Sigmoid colon (tissue), 7 donors: ENCODE data around the gene RXFP3. TPM values are rescaled to one million over a fixed set of nuclear protein-coding genes. Genes with fewer than 3 reads are reported as not detected.

ENCODE experiments used
- DNase-seq: peaks from one replicate; pipeline ENCODE4 v3.0.0-alpha.2; 2019
- H3K27ac ChIP-seq, 4 donors: fragments of 200-600 bp; sonication (generic); one replicate each; pipeline ENCODE4 v1.5.1; 2016 to 2019; ENCODE audit warnings: mild to moderate bottlenecking in 1 of 4
- H3K27me3 ChIP-seq, 3 donors: fragments of 200-600 bp; sonication (generic); one replicate each; pipeline ENCODE4 v1.5.1; 2019; ENCODE audit warnings: mild to moderate bottlenecking in 1 of 3
- H3K36me3 ChIP-seq, 4 donors: fragments of 200-600 bp; sonication (generic); one replicate each; pipeline ENCODE4 v1.5.1; 2016 to 2019
- H3K4me1 ChIP-seq, 4 donors: fragments of 200-600 bp; sonication (generic); one replicate each; pipeline ENCODE4 v1.5.1; 2017 to 2019
- H3K4me3 ChIP-seq, 4 donors: fragments of 200-600 bp; sonication (generic); one replicate each; pipeline ENCODE4 v1.5.1; 2017 to 2019; ENCODE audit warnings: mild to moderate bottlenecking in 2 of 4, moderate library complexity in 1 of 4
- H3K9me3 ChIP-seq, 4 donors: fragments of 200-600 bp in 3 of 4; sonication (generic) in 3 of 4; one replicate each; pipeline versions ENCODE4 v1.5.1 to v1.6.1; 2013 to 2019
- EP300 ChIP-seq, 4 donors: sonication (generic); formaldehyde crosslinking; IDR thresholded peaks; one replicate each; pipeline ENCODE4 v1.6.1; 2017; ENCODE audit warnings: antibody characterized with exemption in 4 of 4
- POLR2A ChIP-seq, 2 donors: fragments of 450-650 bp; IDR thresholded peaks; one replicate each; pipeline ENCODE4 v1.6.1; 2016; ENCODE audit warnings: antibody characterized with exemption in 2 of 2, mild to moderate bottlenecking in 2 of 2, moderate library complexity in 2 of 2
- POLR2AphosphoS5 ChIP-seq, 4 donors: sonication (generic); formaldehyde crosslinking; IDR thresholded peaks; one replicate each; pipeline ENCODE4 v1.6.1; 2017; ENCODE audit warnings: antibody characterized with exemption in 4 of 4
- WGBS, 2 donors: extraction: QIAGEN DNeasy Blood & Tissue Kit; methylation state at CpG; one replicate each; pipeline ENCODE4 v1.1.7; 2013; 5-methylcytosine and 5-hydroxymethylcytosine counted together
- intact Hi-C: fragments of 100-400 bp; cut with DNase I; formaldehyde crosslinking; loops from one replicate; pipeline ENCODE4 v1.15.1; 2023
- polyA plus RNA-seq, 3 donors: library from polyadenylated mRNA; stranded (reverse); fragments of 200-250 nt; gene quantifications; one replicate each; pipeline ENCODE4 v1.2.3, GENCODE V29; 2013
- total RNA-seq, 4 donors: library from RNA; depleted of rRNA; stranded (reverse); fragments of >200 nt; gene quantifications; one replicate each; pipeline ENCODE4 v1.1.0, GENCODE V29; 2016
- TF ChIP-seq, protein P1 (sequence below), 4 experiments: fragments of 450-650 bp in 3 of 4; fragments of 200-600 bp in 1 of 4; IDR thresholded peaks; one replicate each; pipeline ENCODE4 v1.5.1; 2016 to 2019; ENCODE audit warnings: antibody characterized with exemption in 4 of 4, mild to moderate bottlenecking in 3 of 4, moderate library complexity in 2 of 4
- donor health status: healthy with polysubstance abuse.
- donor health status: Bipolar disorder and iron deficiency.
- donor health status: healthy.

The RXFP3 gene
- total and polyA plus RNA-seq, 7 donors, result not detected

GRCh38 chr5:33938507-33938796 lies 2.3 kb downstream of the RXFP3 start:
- WGBS, 2 donors, result 22 to 42% methylated on average over 14 of the region's 14 CpGs
- Histone ChIP-seq H3K4me1 (peaks cover 0 to 19% (median 13%) of the 10 kb centered on the region in 4 donors), H3K27me3 (peaks cover 21 to 57% (median 43%) of the 10 kb centered on the region in 3 donors)

GRCh38 chr5:33938881-33939280 lies 2.7 kb downstream of the RXFP3 start:
- Histone ChIP-seq H3K4me1 (peaks cover 0 to 19% (median 13%) of the 10 kb centered on the region in 4 donors), H3K36me3 (no peaks in the 10 kb centered on the region), H3K27ac (no peak overlapping the region), H3K9me3 (no peaks in the 10 kb centered on the region), H3K4me3 (no peak overlapping the region), H3K27me3 (peaks cover 21 to 57% (median 43%) of the 10 kb centered on the region in 3 donors)
- WGBS, 2 donors, result 14 to 39% methylated on average over 15 of the region's 15 CpGs
- DNase-seq, result no peak
- intact Hi-C loops, result loop anchor here (5.0 to 10.0 kb wide), 2 partner anchors 284 to 502 kb away; no protein-coding TSS in a partner anchor
- TF ChIP-seq POLR2A (IDR thresholded peaks at IDR 0.05) (no peak), POLR2AphosphoS5 (IDR thresholded peaks at IDR 0.05) (no peak), EP300 (IDR thresholded peaks at IDR 0.05) (no peak)
- TF ChIP-seq, protein P1, sequence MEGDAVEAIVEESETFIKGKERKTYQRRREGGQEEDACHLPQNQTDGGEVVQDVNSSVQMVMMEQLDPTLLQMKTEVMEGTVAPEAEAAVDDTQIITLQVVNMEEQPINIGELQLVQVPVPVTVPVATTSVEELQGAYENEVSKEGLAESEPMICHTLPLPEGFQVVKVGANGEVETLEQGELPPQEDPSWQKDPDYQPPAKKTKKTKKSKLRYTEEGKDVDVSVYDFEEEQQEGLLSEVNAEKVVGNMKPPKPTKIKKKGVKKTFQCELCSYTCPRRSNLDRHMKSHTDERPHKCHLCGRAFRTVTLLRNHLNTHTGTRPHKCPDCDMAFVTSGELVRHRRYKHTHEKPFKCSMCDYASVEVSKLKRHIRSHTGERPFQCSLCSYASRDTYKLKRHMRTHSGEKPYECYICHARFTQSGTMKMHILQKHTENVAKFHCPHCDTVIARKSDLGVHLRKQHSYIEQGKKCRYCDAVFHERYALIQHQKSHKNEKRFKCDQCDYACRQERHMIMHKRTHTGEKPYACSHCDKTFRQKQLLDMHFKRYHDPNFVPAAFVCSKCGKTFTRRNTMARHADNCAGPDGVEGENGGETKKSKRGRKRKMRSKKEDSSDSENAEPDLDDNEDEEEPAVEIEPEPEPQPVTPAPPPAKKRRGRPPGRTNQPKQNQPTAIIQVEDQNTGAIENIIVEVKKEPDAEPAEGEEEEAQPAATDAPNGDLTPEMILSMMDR (IDR thresholded peaks at IDR 0.05), result no peak

More at GRCh38 chr5:33938507-33938796, 2.3 kb downstream of the RXFP3 start:
- intact Hi-C loops, result loop anchor here (5.0 to 10.0 kb wide), 2 partner anchors 284 to 501 kb away; no protein-coding TSS in a partner anchor
- no peak for DNase-seq
- H3K4me3 ChIP-seq, result no peak overlapping the region
- no peaks in the 10 kb centered on the region for H3K9me3 ChIP-seq
- no peak for TF ChIP-seq POLR2AphosphoS5 (IDR thresholded peaks at IDR 0.05)
- TF ChIP-seq, protein P1 (IDR thresholded peaks at IDR 0.05), result no peak
- TF ChIP-seq EP300 (IDR thresholded peaks at IDR 0.05), result no peak
- TF ChIP-seq POLR2A (IDR thresholded peaks at IDR 0.05), result no peak
- H3K36me3 ChIP-seq, result no peaks in the 10 kb centered on the region
- H3K27ac ChIP-seq, result no peak overlapping the region

- Histone ChIP-seq H3K27me3 (peaks cover 21 to 57% (median 43%) of the 10 kb centered on the region in 3 donors), H3K4me1 (peaks cover 0 to 19% (median 13%) of the 10 kb centered on the region in 4 donors), H3K4me3 (no peak overlapping the region), H3K36me3 (no peaks in the 10 kb centered on the region), H3K9me3 (no peaks in the 10 kb centered on the region), H3K27ac (no peak overlapping the region)
- 76 to 82% methylated on average over 8 of the region's 8 CpGs for WGBS, 2 donors
- no peak for DNase-seq
- TF ChIP-seq EP300 (IDR thresholded peaks at IDR 0.05), result no peak
- TF ChIP-seq POLR2AphosphoS5 (IDR thresholded peaks at IDR 0.05), result no peak
- TF ChIP-seq POLR2A (IDR thresholded peaks at IDR 0.05), result no peak
- TF ChIP-seq, protein P1 (IDR thresholded peaks at IDR 0.05), result no peak
- intact Hi-C loops, result loop anchor here (5.0 to 10.0 kb wide), 2 partner anchors 285 to 502 kb away; no protein-coding TSS in a partner anchor
Measured at GRCh38 chr5:33939556-33940262, 3.5 kb downstream of the RXFP3 start.

GRCh38 chr5:33941090-33941489 lies 4.9 kb downstream of the RXFP3 start:
- intact Hi-C loops, result no loop called here
- no peaks in the 10 kb centered on the region for H3K36me3 ChIP-seq
- H3K9me3 ChIP-seq, result no peaks in the 10 kb centered on the region
- DNase-seq, result no peak
- TF ChIP-seq POLR2AphosphoS5 (IDR thresholded peaks at IDR 0.05) (no peak), EP300 (IDR thresholded peaks at IDR 0.05) (no peak), POLR2A (IDR thresholded peaks at IDR 0.05) (no peak)
- TF ChIP-seq, protein P1 (IDR thresholded peaks at IDR 0.05), result no peak
- H3K4me3 ChIP-seq, result no peak overlapping the region
- peaks cover 21 to 47% (median 39%) of the 10 kb centered on the region in 3 donors for H3K27me3 ChIP-seq
- no peak overlapping the region for H3K27ac ChIP-seq
- 80 to 86% methylated on average over 5 of the region's 5 CpGs for WGBS, 2 donors
- H3K4me1 ChIP-seq, result peaks cover 0 to 14% (median 8%) of the 10 kb centered on the region in 4 donors
